Endothelial cell (in vitro differentiated cells): ENCODE measurements around the gene ACVRL1. TPM values are rescaled to one million over a fixed set of nuclear protein-coding genes. Genes with fewer than 3 reads are reported as not detected.

ENCODE experiments used
- DNase-seq: peaks from one replicate; pipeline ENCODE4 v3.0.0; 2021; ENCODE audit warnings: low spot score
- H3K27ac Mint-ChIP-seq: one replicate; pipeline ENCODE4 v1.8.0; 2021; ENCODE audit warnings: mixed read lengths, inconsistent platforms; ENCODE audit not compliant: unreplicated experiment
- H3K27me3 Mint-ChIP-seq: one replicate; pipeline ENCODE4 v1.8.0; 2021; ENCODE audit warnings: mild to moderate bottlenecking, moderate library complexity, mixed read lengths, inconsistent platforms; ENCODE audit not compliant: unreplicated experiment
- H3K36me3 Mint-ChIP-seq: one replicate; pipeline ENCODE4 v1.8.0; 2021; ENCODE audit warnings: mild to moderate bottlenecking, low read depth, mixed read lengths, inconsistent platforms; ENCODE audit not compliant: unreplicated experiment
- H3K4me1 Mint-ChIP-seq: one replicate; pipeline ENCODE4 v1.8.0; 2021; ENCODE audit warnings: mild to moderate bottlenecking, mixed read lengths, inconsistent platforms; ENCODE audit not compliant: unreplicated experiment
- H3K4me3 Mint-ChIP-seq: one replicate; pipeline ENCODE4 v1.8.0; 2021; ENCODE audit warnings: mild to moderate bottlenecking, mixed read lengths, inconsistent platforms; ENCODE audit not compliant: unreplicated experiment
- H3K9me3 Mint-ChIP-seq: one replicate; pipeline ENCODE4 v1.8.0; 2021; ENCODE audit warnings: mixed read lengths, inconsistent platforms; ENCODE audit not compliant: unreplicated experiment
- CTCF ChIP-seq: fragments of 200-600 bp; sonication (generic); IDR thresholded peaks from one replicate; pipeline ENCODE4 v1.5.0; 2021; ENCODE audit warnings: antibody characterized with exemption; ENCODE audit not compliant: unreplicated experiment
- total RNA-seq: library from RNA; stranded (reverse); fragmentation: NEBNext Ultra II Directional; extraction: Animal tissue kit (Norgen Biotek cat#: 25700); gene quantifications from one replicate; pipeline ENCODE4 v1.2.1, GENCODE V29; 2021; ENCODE audit not compliant: unreplicated experiment

ACVRL1 gene
- total RNA-seq, 1 donor from 2014 or later, result 395 TPM

- TF ChIP-seq CTCF, result no peak
- H3K36me3 Mint-ChIP-seq, result peaks cover 10% of the 10 kb centered on the region
Measured at GRCh38 chr12:51908876-51909592, 1.7 kb downstream of the ACVRL1 start.

GRCh38 chr12:51910168-51910567, 2.9 kb downstream of the ACVRL1 start:
- no peak for DNase-seq
- Mint-ChIP-seq H3K9me3 (no peaks in the 10 kb centered on the region), H3K4me3 (peak overlapping the region; percentile 96), H3K36me3 (peaks cover 15% of the 10 kb centered on the region), H3K4me1 (peaks cover 79% of the 10 kb centered on the region), H3K27me3 (peaks cover 20% of the 10 kb centered on the region), H3K27ac (peak overlapping the region; percentile 98)
- no peak for TF ChIP-seq CTCF

More at GRCh38 chr12:51908876-51909592, 1.7 kb downstream of the ACVRL1 start:
- Mint-ChIP-seq H3K27me3 (peaks cover 19% of the 10 kb centered on the region), H3K9me3 (no peaks in the 10 kb centered on the region), H3K27ac (peak overlapping the region; percentile 92), H3K4me1 (peaks cover 80% of the 10 kb centered on the region), H3K4me3 (peak overlapping the region; percentile 96)
- no peak for DNase-seq

GRCh38 chr12:51910691-51911090, 3.4 kb downstream of the ACVRL1 start:
- DNase-seq, result no peak
- Mint-ChIP-seq H3K27ac (peak overlapping the region; percentile 98), H3K27me3 (peaks cover 20% of the 10 kb centered on the region), H3K4me1 (peaks cover 74% of the 10 kb centered on the region), H3K9me3 (no peaks in the 10 kb centered on the region), H3K4me3 (peak overlapping the region; percentile 96), H3K36me3 (peaks cover 18% of the 10 kb centered on the region)
- TF ChIP-seq CTCF, result no peak

GRCh38 chr12:51911307-51911706, 4.0 kb downstream of the ACVRL1 start:
- no peak for TF ChIP-seq CTCF
- Mint-ChIP-seq H3K4me3 (peak overlapping the region; percentile 89), H3K36me3 (peaks cover 21% of the 10 kb centered on the region), H3K27ac (peak overlapping the region; percentile 98), H3K9me3 (no peaks in the 10 kb centered on the region), H3K4me1 (peaks cover 69% of the 10 kb centered on the region), H3K27me3 (peaks cover 18% of the 10 kb centered on the region)
- DNase-seq, result no peak
